GM12874 (cell line): ENCODE measurements around the gene OTX1.

ENCODE experiments used
- CTCF ChIP-seq: IDR thresholded peaks from 2 replicates; pipeline ENCODE4 v1.5.1; 2011; ENCODE audit warnings: low read depth, mild to moderate bottlenecking, control low read depth, low read length, moderate library complexity; ENCODE audit not compliant: insufficient read depth

OTX1 gene

DNA sequence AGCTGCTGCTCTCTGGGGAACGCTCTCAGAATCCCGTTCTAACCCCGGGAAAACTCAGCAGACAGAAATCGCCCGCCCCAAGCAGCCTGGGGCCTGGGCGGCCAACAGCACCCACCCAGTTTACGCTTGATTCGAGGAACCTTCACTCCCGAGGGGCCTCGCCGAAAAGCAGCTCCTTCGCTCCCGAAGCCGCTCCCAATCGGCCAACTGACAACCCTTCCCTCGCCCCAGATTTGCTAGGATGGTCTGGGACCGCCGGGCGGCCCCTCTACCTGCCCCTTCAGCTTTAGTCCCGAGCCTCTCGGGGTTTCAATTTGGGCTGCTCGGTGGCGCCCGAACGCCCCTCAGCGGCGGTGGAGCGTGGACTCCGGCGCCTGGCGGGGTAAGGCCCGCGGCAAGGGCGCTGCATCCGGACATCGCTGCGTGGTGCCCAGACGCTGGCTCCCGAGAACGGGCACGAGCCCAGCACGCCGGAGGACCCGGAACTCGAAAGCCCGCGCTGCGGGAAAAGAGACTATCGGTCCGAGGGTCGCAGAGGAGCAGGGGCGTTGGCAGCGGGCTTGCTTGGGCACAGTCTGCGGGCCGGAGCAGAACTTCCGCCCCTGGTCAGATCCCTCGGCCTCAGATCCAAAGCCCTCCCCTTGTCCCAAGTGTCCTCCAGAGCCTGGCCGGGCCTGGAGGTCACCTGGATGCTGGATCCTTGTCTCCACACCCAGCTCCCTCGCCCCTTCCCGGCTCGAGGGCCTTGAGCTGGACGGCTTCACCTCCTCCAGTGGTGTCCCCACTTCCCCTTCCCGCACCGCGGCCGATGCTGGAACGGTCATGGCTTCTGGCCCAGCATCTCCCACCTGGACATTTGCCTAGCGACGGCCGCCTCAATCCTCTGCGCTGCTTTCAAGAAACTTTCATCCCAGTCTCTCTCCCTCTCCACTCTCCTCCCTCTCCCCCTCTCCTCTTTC lies 3.0 kb upstream of the OTX1 start:
- TF ChIP-seq CTCF: 0 out of 2 replicates have a peak, but pooled peaks have one; percentile 12

GRCh38 chr2:63048367-63049171 lies 2.1 kb upstream of the OTX1 start:
- TF ChIP-seq CTCF: no peak

GRCh38 chr2:63049211-63049969 lies 1.2 kb upstream of the OTX1 start:
- no peak for TF ChIP-seq CTCF

DNA sequence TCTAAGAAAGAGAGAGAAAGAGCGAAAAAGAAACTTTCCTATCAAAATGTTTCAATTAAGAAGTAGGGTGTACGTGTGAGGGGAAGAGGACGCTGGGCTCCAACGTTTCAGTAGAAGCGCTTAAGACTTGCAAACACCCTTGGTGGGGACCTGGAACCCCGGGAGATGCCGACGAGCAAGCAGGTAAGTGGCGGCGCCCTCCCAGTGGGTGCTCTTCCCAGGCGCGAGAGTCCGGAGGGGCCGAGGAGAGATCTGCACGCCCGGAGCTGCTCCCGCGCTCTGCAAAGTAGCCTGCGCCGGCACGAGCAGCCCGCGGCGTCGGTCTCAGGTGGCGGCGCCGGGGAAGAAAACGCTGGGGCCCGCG lies 678 bp upstream of the OTX1 start:
- TF ChIP-seq CTCF: no peak

GRCh38 chr2:63051042-63051794 lies 588 bp downstream of the OTX1 start:
- no peak for TF ChIP-seq CTCF

GRCh38 chr2:63051795-63052333 lies 1.2 kb downstream of the OTX1 start:
- no peak for TF ChIP-seq CTCF
